Caco-2 (cell line): ENCODE measurements around the gene IL16. TPM values are rescaled to one million over a fixed set of nuclear protein-coding genes. Genes with fewer than 3 reads are reported as not detected.

Source experiments
- BruUV-seq: library from RNA; stranded (reverse); fragments of 400-500 nt; replicated peaks from 2 replicates; lab custom pipeline; 2021; lab: Mats Ljungman, UMichigan
- CTCF ChIA-PET: fragments of 300-600 bp; sonication (Branson Sonifier 250); formaldehyde crosslinking; loops from one replicate; lab custom pipeline; 2022; ENCODE audit warnings: antibody characterized with exemption; lab: Charles Lee
- POLR2A ChIA-PET: fragments of 300-600 bp; sonication (Branson Sonifier 250); formaldehyde crosslinking; loops from one replicate; lab custom pipeline; 2022; ENCODE audit warnings: antibody characterized with exemption; lab: Charles Lee
- DNase-seq, 2 experiments: peaks; one replicate each; pipeline versions ENCODE4 v3.0.0 to v3.0.0-alpha.2; 2020 to 2022
- H3K27me3 ChIP-seq: replicated peaks from 2 replicates; pipeline ENCODE4 v1.6.0; 2011; ENCODE audit warnings: low read length; ENCODE audit not compliant: control insufficient read depth, insufficient read depth
- H3K36me3 ChIP-seq: 2 replicates; pipeline ENCODE4 v1.5.1; 2011; ENCODE audit warnings: low read length; ENCODE audit not compliant: control insufficient read depth, insufficient read depth
- H3K4me1 ChIP-seq: fragments of 250-450 bp; sonication (Bioruptor Pico); 2 replicates; pipeline ENCODE4 v1.5.1; 2020; ENCODE audit warnings: mild to moderate bottlenecking
- H3K4me3 ChIP-seq: 2 replicates; pipeline ENCODE4 v1.5.1; 2011; ENCODE audit warnings: low read depth, mild to moderate bottlenecking, control low read depth, low read length
- H3K9me3 ChIP-seq: fragments of 250-450 bp; sonication (Bioruptor Pico); 2 replicates; pipeline ENCODE4 v1.5.1; 2020; ENCODE audit warnings: mild to moderate bottlenecking, moderate library complexity
- H3K27ac Mint-ChIP-seq: one replicate; pipeline ENCODE4 v1.8.0; 2022; ENCODE audit warnings: mixed read lengths; ENCODE audit not compliant: unreplicated experiment
- H3K27me3 Mint-ChIP-seq: one replicate; pipeline ENCODE4 v1.8.0; 2022; ENCODE audit warnings: mixed read lengths; ENCODE audit not compliant: insufficient read depth, unreplicated experiment
- H3K36me3 Mint-ChIP-seq: one replicate; pipeline ENCODE4 v1.8.0; 2022; ENCODE audit warnings: mild to moderate bottlenecking, mixed read lengths; ENCODE audit not compliant: insufficient read depth, unreplicated experiment
- H3K4me1 Mint-ChIP-seq: one replicate; pipeline ENCODE4 v1.8.0; 2022; ENCODE audit warnings: low read depth, mixed read lengths; ENCODE audit not compliant: unreplicated experiment
- H3K4me3 Mint-ChIP-seq: one replicate; pipeline ENCODE4 v1.8.0; 2022; ENCODE audit warnings: mild to moderate bottlenecking, moderate library complexity, mixed read lengths; ENCODE audit not compliant: unreplicated experiment
- H3K9me3 Mint-ChIP-seq: one replicate; pipeline ENCODE4 v1.8.0; 2022; ENCODE audit warnings: mixed read lengths; ENCODE audit not compliant: unreplicated experiment
- intact Hi-C: fragments of 100-400 bp; cut with micrococcal nuclease; formaldehyde crosslinking; loops from one replicate; pipeline ENCODE4 v1.10.0; 2022; ENCODE audit not compliant: unreplicated experiment
- total RNA-seq: library from RNA; stranded (reverse); gene quantifications from 2 replicates; pipeline ENCODE4 v1.2.3, GENCODE V29; 2022
- TF ChIP-seq, protein P1 (sequence below), 2 experiments: fragments of 200-600 bp in 1 of 2; IDR thresholded peaks; 1 replicate in 1 of 2; 2 replicates in 1 of 2; pipeline versions ENCODE4 v1.5.1 to v1.8.0; 2011 to 2022; ENCODE audit warnings: antibody characterized with exemption in 1 of 2, control low read depth in 1 of 2, inconsistent platforms in 1 of 2, low read depth in 1 of 2, low read length in 1 of 2, mild to moderate bottlenecking in 1 of 2, moderate library complexity in 1 of 2; ENCODE audit not compliant: insufficient read depth in 1 of 2, severe bottlenecking in 1 of 2, unreplicated experiment in 1 of 2

The IL16 gene
- total RNA-seq, 1 experiment from 2014 or later = not detected

DNA sequence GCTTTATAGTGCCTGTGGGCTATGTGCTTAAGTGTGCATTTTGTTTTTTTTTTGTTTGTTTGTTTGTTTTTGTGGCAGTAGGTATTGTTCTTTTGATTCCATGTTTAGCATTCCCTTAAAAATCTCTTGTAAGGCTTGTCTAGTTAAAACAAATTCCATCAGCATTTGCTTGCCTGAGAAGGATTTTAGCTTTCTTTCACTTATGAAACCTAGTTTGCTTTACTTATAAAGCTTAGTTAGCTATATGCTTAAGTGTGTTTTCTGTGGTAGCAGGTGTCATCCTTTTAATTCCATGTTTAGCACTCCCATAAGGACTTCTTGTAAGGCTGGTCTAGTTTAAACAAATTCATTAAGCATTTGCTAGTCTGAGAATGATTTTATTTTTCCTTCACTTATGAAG, 17.3 kb downstream of the IL16 start:
- Mint-ChIP-seq H3K27ac (no peak overlapping the region), H3K36me3 (no peaks in the 10 kb centered on the region), H3K4me3 (no peak overlapping the region), H3K9me3 (no peaks in the 10 kb centered on the region), H3K4me1 (no peaks in the 10 kb centered on the region), H3K27me3 (peaks cover 4% of the 10 kb centered on the region)
- intact Hi-C loops = no loop called here
- TF ChIP-seq, protein P1, sequence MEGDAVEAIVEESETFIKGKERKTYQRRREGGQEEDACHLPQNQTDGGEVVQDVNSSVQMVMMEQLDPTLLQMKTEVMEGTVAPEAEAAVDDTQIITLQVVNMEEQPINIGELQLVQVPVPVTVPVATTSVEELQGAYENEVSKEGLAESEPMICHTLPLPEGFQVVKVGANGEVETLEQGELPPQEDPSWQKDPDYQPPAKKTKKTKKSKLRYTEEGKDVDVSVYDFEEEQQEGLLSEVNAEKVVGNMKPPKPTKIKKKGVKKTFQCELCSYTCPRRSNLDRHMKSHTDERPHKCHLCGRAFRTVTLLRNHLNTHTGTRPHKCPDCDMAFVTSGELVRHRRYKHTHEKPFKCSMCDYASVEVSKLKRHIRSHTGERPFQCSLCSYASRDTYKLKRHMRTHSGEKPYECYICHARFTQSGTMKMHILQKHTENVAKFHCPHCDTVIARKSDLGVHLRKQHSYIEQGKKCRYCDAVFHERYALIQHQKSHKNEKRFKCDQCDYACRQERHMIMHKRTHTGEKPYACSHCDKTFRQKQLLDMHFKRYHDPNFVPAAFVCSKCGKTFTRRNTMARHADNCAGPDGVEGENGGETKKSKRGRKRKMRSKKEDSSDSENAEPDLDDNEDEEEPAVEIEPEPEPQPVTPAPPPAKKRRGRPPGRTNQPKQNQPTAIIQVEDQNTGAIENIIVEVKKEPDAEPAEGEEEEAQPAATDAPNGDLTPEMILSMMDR (IDR thresholded peaks at IDR 0.05; ENCODE audit: insufficient read depth in 1 of 2, low read depth in 1 of 2, low read length in 1 of 2, severe bottlenecking in 1 of 2, unreplicated experiment in 1 of 2) = no peak
- no peak overlapping the region for H3K4me3 ChIP-seq
- no peaks in the 10 kb centered on the region for H3K27me3 ChIP-seq
- DNase-seq = no peak
- ChIA-PET CTCF (no interaction called here), POLR2A (no interaction called here)
- H3K36me3 ChIP-seq = no peaks in the 10 kb centered on the region
- no peaks in the 10 kb centered on the region for H3K4me1 ChIP-seq
- H3K9me3 ChIP-seq = no peaks in the 10 kb centered on the region; the same call in 1 of the 2 replicates
- no TSS peak for BruUV-seq

DNA sequence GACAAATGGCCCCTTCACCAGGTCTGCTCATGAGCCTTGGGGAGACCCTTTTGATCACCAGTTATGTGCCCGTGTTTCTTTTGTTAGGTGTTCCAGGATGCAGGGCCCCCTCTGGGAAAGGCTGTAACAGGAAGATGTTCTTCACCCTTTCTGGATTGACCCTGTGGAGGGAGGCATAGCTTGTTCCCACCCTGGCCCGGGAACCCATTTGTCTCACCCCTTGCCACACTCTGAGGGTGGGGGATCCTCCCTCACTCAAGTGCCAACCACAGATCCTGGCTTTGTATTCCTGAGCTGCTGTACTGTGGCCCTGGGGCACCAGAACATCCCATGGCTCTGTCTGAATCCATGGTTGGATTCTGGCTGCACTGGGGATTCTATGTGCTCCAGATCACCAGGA, 18.9 kb downstream of the IL16 start:
- Histone ChIP-seq H3K27me3 (no peaks in the 10 kb centered on the region), H3K4me1 (no peaks in the 10 kb centered on the region), H3K36me3 (no peaks in the 10 kb centered on the region), H3K9me3 (no peaks in the 10 kb centered on the region; the same call in 1 of the 2 replicates), H3K4me3 (no peak overlapping the region)
- intact Hi-C loops = no loop called here
- BruUV-seq = no TSS peak
- no peak overlapping the region for H3K4me3 Mint-ChIP-seq
- H3K36me3 Mint-ChIP-seq = no peaks in the 10 kb centered on the region
- TF ChIP-seq, protein P1 (IDR thresholded peaks at IDR 0.05; ENCODE audit: insufficient read depth in 1 of 2, low read depth in 1 of 2, low read length in 1 of 2, severe bottlenecking in 1 of 2, unreplicated experiment in 1 of 2) = no peak
- CTCF ChIA-PET = no interaction called here
- peaks cover 2% of the 10 kb centered on the region for H3K27me3 Mint-ChIP-seq
- H3K4me1 Mint-ChIP-seq = no peaks in the 10 kb centered on the region
- DNase-seq = no peak
- POLR2A ChIA-PET = no interaction called here
- H3K27ac Mint-ChIP-seq = no peak overlapping the region
- no peaks in the 10 kb centered on the region for H3K9me3 Mint-ChIP-seq

- CTCF ChIA-PET = no interaction called here
- no TSS peak for BruUV-seq
- no peak overlapping the region for H3K27ac Mint-ChIP-seq
These were observed 19.3 kb downstream of the IL16 start for GRCh38 chr15:81215983-81216382.

More at GRCh38 chr15:81215983-81216382, 19.3 kb downstream of the IL16 start:
- no peak overlapping the region for H3K4me3 ChIP-seq
- TF ChIP-seq, protein P1 (IDR thresholded peaks at IDR 0.05; ENCODE audit: insufficient read depth in 1 of 2, low read depth in 1 of 2, low read length in 1 of 2, severe bottlenecking in 1 of 2, unreplicated experiment in 1 of 2) = no peak
- H3K4me3 Mint-ChIP-seq = no peak overlapping the region
- intact Hi-C loops = no loop called here
- H3K36me3 ChIP-seq = no peaks in the 10 kb centered on the region
- H3K27me3 ChIP-seq = no peaks in the 10 kb centered on the region
- no peaks in the 10 kb centered on the region for H3K4me1 ChIP-seq
- no peaks in the 10 kb centered on the region for H3K9me3 Mint-ChIP-seq
- H3K9me3 ChIP-seq = no peaks in the 10 kb centered on the region; the same call in 1 of the 2 replicates
- peaks cover 2% of the 10 kb centered on the region for H3K27me3 Mint-ChIP-seq
- POLR2A ChIA-PET = no interaction called here
- H3K36me3 Mint-ChIP-seq = no peaks in the 10 kb centered on the region
- H3K4me1 Mint-ChIP-seq = no peaks in the 10 kb centered on the region
- no peak for DNase-seq
